CD4-positive, alpha-beta T cell (primary cell): ENCODE results near the gene CAMKK2. TPM values are rescaled to one million over a fixed set of nuclear protein-coding genes. Genes with fewer than 3 reads are reported as not detected.

Source experiments
- ATAC-seq: fragments of 200-7000 bp; cut with Tn5 transposase; one replicate; pipeline ENCODE4 v1.10.0; 2022; ENCODE audit warnings: mild to moderate bottlenecking; ENCODE audit not compliant: poor library complexity
- CTCF ChIA-PET: fragments of 350-600 bp; sonication (Branson Sonifier 250); formaldehyde crosslinking; loops from one replicate; lab custom pipeline; 2021; ENCODE audit warnings: antibody characterized with exemption, inconsistent platforms; lab: Charles Lee
- POLR2A ChIA-PET: fragments of 350-600 bp; sonication (Branson Sonifier 250); formaldehyde crosslinking; loops from one replicate; lab custom pipeline; 2021; ENCODE audit warnings: antibody characterized with exemption, inconsistent platforms; lab: Charles Lee
- DNase-seq, 14 experiments: peaks; one replicate each; pipeline ENCODE4 v3.0.0-alpha.2; 2013 to 2020; ENCODE audit warnings: mixed read lengths in 2 of 14
- H3K27ac ChIP-seq, 2 donors: one replicate each; pipeline versions ENCODE4 v1.5.1 to v1.7.0; 2013; ENCODE audit warnings: low read length in 2 of 2, low read depth in 1 of 2, mild to moderate bottlenecking in 1 of 2
- H3K27me3 ChIP-seq, 2 experiments: 1 replicate in 1 of 2; 2 replicates in 1 of 2; pipeline versions ENCODE4 v1.6.1 to v1.7.0; 2013; ENCODE audit warnings: low read length in 2 of 2, control low read depth in 1 of 2, mild to moderate bottlenecking in 1 of 2, moderate library complexity in 1 of 2; ENCODE audit not compliant: insufficient read depth in 2 of 2, control insufficient read depth in 1 of 2
- H3K36me3 ChIP-seq: one replicate; pipeline ENCODE4 v1.6.1; 2013; ENCODE audit warnings: low read length, control low read depth; ENCODE audit not compliant: insufficient read depth
- H3K4me1 ChIP-seq: one replicate; pipeline ENCODE4 v1.6.1; 2013; ENCODE audit warnings: low read length, control low read depth; ENCODE audit not compliant: insufficient read depth
- H3K4me3 ChIP-seq: one replicate; pipeline ENCODE4 v1.5.1; 2013; ENCODE audit warnings: mild to moderate bottlenecking, low read length, moderate library complexity
- H3K9me3 ChIP-seq, 2 experiments: 1 replicate in 1 of 2; 2 replicates in 1 of 2; pipeline versions ENCODE4 v1.6.1 to v1.7.0; 2013; ENCODE audit warnings: low read length in 2 of 2, mild to moderate bottlenecking in 2 of 2, control low read depth in 1 of 2, moderate library complexity in 1 of 2; ENCODE audit not compliant: control insufficient read depth in 1 of 2, insufficient read depth in 1 of 2
- H3K27ac Mint-ChIP-seq: one replicate; pipeline ENCODE4 v1.8.0; 2020; ENCODE audit warnings: mixed read lengths
- H3K27me3 Mint-ChIP-seq: one replicate; pipeline ENCODE4 v1.8.0; 2021; ENCODE audit warnings: mixed read lengths
- H3K36me3 Mint-ChIP-seq: one replicate; pipeline ENCODE4 v1.8.0; 2021; ENCODE audit warnings: low read depth, mixed read lengths
- H3K4me1 Mint-ChIP-seq: one replicate; pipeline ENCODE4 v1.8.0; 2021; ENCODE audit warnings: low read depth, mixed read lengths
- H3K4me3 Mint-ChIP-seq: one replicate; pipeline ENCODE4 v1.8.0; 2020; ENCODE audit warnings: mild to moderate bottlenecking, mixed read lengths
- H3K9me3 Mint-ChIP-seq: one replicate; pipeline ENCODE4 v1.8.0; 2020; ENCODE audit warnings: mixed read lengths
- intact Hi-C, 2 experiments: fragments of 100-400 bp; cut with DNase I in 1 of 2; cut with micrococcal nuclease in 1 of 2; formaldehyde crosslinking; loops; one replicate each; pipeline versions ENCODE4 v1.15.1 to v1.9.0; 2023 to 2025; cut with DNase I, micrococcal nuclease
- polyA plus RNA-seq, 2 donors: library from polyadenylated mRNA; unstranded; fragments of 120-200 nt; gene quantifications; one replicate each; pipeline ENCODE4 v1.2.1, GENCODE V29; 2013
- total RNA-seq, 174 experiments: library from RNA in 2 of 174; stranded (reverse) in 2 of 174; gene quantifications; one replicate each; pipeline ENCODE4 v1.2.3 and lab custom pipeline; 2021 to 2026
- TF ChIP-seq, protein P1 (sequence below): fragments of 200-600 bp; IDR thresholded peaks from one replicate; pipeline ENCODE4 v1.8.0; 2022; ENCODE audit warnings: antibody characterized with exemption, mild to moderate bottlenecking

Gene CAMKK2
- 1 to 10 TPM; 6.7 to 6.8 TPM for total RNA-seq
- 15.7 TPM for polyA plus RNA-seq (2013, experiment 1 of 2)
- 14.5 TPM for polyA plus RNA-seq (2013, experiment 2 of 2)
- 10.5 to 125 (median 35.0) reads per million in 172 experiments for total RNA-seq (lab: John Stamatoyannopoulos, UW)

DNA sequence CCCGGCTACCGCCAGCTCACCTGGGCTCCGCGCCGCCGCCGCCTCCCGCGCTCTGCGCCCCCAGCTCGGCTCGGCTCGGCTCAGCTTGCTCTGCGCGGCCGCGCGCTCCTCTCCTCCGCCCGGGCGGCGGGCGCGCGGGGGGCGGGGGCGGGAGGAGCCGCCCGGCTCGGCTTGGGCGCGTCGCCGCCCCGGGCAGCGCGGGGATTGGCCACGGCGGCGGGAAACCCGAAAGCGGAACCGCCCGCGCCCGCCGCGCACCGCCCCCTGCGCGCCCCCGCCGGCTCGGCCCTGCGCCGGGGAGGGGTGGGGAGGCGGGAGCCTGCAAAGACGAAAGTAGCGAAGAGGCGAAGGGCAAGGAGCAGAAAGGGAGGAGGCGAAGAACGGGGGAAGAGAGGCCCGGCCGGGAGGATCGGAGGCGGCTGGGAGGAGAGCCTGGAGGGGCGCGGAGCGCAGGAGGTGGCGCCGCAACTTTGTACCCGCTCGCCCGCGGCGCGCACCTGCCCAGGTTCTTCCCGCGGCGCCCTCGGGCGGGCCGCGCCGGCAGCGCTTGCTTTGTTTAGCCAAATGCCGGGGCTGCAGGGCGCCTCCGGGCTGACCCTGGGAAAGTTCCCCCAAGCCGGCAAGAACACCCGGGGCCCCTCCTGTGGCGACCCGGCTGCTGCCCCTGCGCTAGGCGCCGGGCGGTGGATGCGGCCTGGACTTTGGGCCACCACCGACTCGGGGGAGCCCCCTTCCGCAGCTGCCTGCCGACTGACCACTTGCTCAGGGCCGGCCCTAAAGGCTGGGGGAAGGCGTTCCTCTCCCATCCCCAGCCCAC is at the start of gene CAMKK2:
Gene CAMKK2 (minus strand): TSS at position 92 of the 817 bp plus-strand sequence. CDS start 22,183 bp downstream, outside the sequence.
- Mint-ChIP-seq H3K9me3 (no peaks in the 10 kb centered on the region), H3K36me3 (peaks cover 4% of the 10 kb centered on the region), H3K27me3 (no peaks in the 10 kb centered on the region), H3K4me3 (peak within 1 kb of the TSS; percentile 92), H3K27ac (peak within 1 kb of the TSS; percentile 75), H3K4me1 (peaks cover 13% of the 10 kb centered on the region)
- no peaks in the 10 kb centered on the region for H3K36me3 ChIP-seq
- ChIA-PET CTCF (no interaction called here), POLR2A (interaction anchor here (0.7 to 2.3 kb wide), 9 partner anchors 10 to 504 kb away, joined by 3 to 11 read pairs (median 4); partner anchors contain the start of genes ANAPC5 and RNF34)
- no peak within 1 kb of the TSS for H3K27ac ChIP-seq
- TF ChIP-seq, protein P1, sequence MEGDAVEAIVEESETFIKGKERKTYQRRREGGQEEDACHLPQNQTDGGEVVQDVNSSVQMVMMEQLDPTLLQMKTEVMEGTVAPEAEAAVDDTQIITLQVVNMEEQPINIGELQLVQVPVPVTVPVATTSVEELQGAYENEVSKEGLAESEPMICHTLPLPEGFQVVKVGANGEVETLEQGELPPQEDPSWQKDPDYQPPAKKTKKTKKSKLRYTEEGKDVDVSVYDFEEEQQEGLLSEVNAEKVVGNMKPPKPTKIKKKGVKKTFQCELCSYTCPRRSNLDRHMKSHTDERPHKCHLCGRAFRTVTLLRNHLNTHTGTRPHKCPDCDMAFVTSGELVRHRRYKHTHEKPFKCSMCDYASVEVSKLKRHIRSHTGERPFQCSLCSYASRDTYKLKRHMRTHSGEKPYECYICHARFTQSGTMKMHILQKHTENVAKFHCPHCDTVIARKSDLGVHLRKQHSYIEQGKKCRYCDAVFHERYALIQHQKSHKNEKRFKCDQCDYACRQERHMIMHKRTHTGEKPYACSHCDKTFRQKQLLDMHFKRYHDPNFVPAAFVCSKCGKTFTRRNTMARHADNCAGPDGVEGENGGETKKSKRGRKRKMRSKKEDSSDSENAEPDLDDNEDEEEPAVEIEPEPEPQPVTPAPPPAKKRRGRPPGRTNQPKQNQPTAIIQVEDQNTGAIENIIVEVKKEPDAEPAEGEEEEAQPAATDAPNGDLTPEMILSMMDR, result peak; percentile 26
- no peaks in the 10 kb centered on the region for H3K27me3 ChIP-seq
- peak within 1 kb of the TSS; percentile 83 for H3K4me3 ChIP-seq
- no peaks in the 10 kb centered on the region for H3K9me3 ChIP-seq
- ATAC-seq (peak; percentile 88), DNase-seq (peak; percentile 73 to 96 (median 84))
- H3K4me1 ChIP-seq, result peaks cover 37% of the 10 kb centered on the region
- intact Hi-C loops, result loop anchor here (1.0 to 2.0 kb wide), 4 partner anchors 56 to 88 kb away; partner anchors contain the start of genes ANAPC5 (in 2 of the 2) and P2RX4 (in 1 of the 2)

DNA sequence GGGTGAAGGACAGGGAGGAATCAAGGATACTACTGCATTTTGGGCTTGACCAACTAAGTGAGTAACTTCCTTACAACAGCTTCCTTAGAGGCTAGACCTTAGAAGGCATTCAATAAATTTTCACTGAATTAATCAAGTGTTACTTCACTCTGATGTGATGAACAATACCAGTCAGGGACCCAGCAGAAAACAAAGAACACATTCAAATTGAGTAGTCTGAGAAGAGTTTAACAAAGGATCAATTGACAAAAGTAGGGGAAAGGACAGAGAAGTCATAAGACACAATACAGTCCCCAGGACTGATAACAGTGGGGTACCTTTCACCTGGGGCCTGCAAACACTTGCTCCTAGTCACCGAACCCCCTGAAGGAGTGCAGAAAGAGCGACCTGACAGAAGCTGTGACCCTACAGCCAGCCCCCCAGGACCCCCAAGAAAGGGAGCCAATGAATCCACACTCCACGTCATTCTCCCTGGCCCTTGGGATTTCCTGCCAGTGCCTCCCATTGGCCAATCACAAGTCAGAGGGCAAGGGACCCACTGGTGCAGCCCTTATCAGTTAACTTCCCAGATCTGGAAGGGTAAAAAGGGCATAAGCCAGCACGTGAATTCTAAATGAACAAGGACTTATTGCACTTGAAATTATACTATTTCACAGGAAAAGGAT is 48.8 kb upstream of the CAMKK2 start:
- Mint-ChIP-seq H3K27me3 (no peaks in the 10 kb centered on the region), H3K9me3 (no peaks in the 10 kb centered on the region), H3K4me1 (peaks cover 32% of the 10 kb centered on the region), H3K4me3 (no peak overlapping the region), H3K27ac (no peak overlapping the region), H3K36me3 (peaks cover 77% of the 10 kb centered on the region)
- Histone ChIP-seq H3K27ac (no peak overlapping the region), H3K36me3 (peaks cover 70% of the 10 kb centered on the region), H3K4me1 (peaks cover 13% of the 10 kb centered on the region), H3K27me3 (no peaks in the 10 kb centered on the region), H3K4me3 (no peak overlapping the region), H3K9me3 (no peaks in the 10 kb centered on the region)
- TF ChIP-seq, protein P1, result no peak
- ChIA-PET CTCF (no interaction called here), POLR2A (no interaction called here)
- intact Hi-C loops, result no loop called here
- DNase-seq, result no peak
- no peak for ATAC-seq

DNA sequence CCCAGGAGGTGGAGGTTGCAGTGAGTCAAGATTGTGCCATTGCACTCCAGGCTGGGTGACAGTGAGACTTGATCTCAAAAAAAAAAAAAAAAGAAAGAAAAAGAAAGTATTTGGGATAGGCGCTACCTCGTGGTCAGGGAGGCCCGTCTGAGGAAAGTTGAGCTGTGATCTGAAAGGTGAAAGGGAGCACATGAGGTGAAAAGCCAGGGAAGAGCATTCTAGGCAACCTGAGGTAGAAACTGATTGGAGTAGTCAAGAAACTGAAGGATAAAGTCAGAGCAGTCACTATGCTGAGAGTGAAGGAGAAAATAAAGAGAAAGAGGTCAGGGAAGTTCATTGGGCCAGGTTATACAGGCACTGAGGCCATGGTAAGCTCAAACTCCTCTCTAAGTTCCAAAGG is 48.0 kb upstream of the CAMKK2 start:
- no peak overlapping the region for H3K4me3 Mint-ChIP-seq
- no peak overlapping the region for H3K27ac Mint-ChIP-seq
- CTCF ChIA-PET, result interaction anchor here (1.9 kb wide), 1 partner anchor 10 kb away, joined by 7 read pairs; no protein-coding TSS in a partner anchor
- DNase-seq (no peak), ATAC-seq (no peak)
- Histone ChIP-seq H3K9me3 (no peaks in the 10 kb centered on the region), H3K27me3 (no peaks in the 10 kb centered on the region), H3K36me3 (peaks cover 75% of the 10 kb centered on the region), H3K4me1 (peaks cover 6% of the 10 kb centered on the region), H3K27ac (no peak overlapping the region), H3K4me3 (no peak overlapping the region)
- peaks cover 79% of the 10 kb centered on the region for H3K36me3 Mint-ChIP-seq
- no peaks in the 10 kb centered on the region for H3K9me3 Mint-ChIP-seq
- intact Hi-C loops, result no loop called here
- H3K4me1 Mint-ChIP-seq, result peaks cover 32% of the 10 kb centered on the region
- no peaks in the 10 kb centered on the region for H3K27me3 Mint-ChIP-seq
- TF ChIP-seq, protein P1, result no peak
- POLR2A ChIA-PET, result no interaction called here
